Suprapubic skin (tissue), 3 donors: ENCODE results near the gene KRTAP4-3.

Experiments
- EP300 ChIP-seq: sonication (generic); formaldehyde crosslinking; IDR thresholded peaks from one replicate; pipeline ENCODE4 v1.6.1; 2017; ENCODE audit warnings: antibody characterized with exemption
- POLR2A ChIP-seq, 2 donors: fragments of 450-650 bp; IDR thresholded peaks; one replicate each; pipeline ENCODE4 v1.6.1; 2017; ENCODE audit warnings: antibody characterized with exemption in 2 of 2, mild to moderate bottlenecking in 2 of 2, moderate library complexity in 2 of 2
- TF ChIP-seq, protein P1 (sequence below), 2 donors: fragments of 200-600 bp in 1 of 2; fragments of 450-650 bp in 1 of 2; sonication (generic) in 1 of 2; IDR thresholded peaks; one replicate each; pipeline ENCODE4 v1.5.1; 2016 to 2019; ENCODE audit warnings: antibody characterized with exemption in 2 of 2, mild to moderate bottlenecking in 1 of 2, moderate library complexity in 1 of 2

GRCh38 chr17:41186872-41187271, 18.9 kb upstream of the KRTAP4-3 start:
- TF ChIP-seq, protein P1, sequence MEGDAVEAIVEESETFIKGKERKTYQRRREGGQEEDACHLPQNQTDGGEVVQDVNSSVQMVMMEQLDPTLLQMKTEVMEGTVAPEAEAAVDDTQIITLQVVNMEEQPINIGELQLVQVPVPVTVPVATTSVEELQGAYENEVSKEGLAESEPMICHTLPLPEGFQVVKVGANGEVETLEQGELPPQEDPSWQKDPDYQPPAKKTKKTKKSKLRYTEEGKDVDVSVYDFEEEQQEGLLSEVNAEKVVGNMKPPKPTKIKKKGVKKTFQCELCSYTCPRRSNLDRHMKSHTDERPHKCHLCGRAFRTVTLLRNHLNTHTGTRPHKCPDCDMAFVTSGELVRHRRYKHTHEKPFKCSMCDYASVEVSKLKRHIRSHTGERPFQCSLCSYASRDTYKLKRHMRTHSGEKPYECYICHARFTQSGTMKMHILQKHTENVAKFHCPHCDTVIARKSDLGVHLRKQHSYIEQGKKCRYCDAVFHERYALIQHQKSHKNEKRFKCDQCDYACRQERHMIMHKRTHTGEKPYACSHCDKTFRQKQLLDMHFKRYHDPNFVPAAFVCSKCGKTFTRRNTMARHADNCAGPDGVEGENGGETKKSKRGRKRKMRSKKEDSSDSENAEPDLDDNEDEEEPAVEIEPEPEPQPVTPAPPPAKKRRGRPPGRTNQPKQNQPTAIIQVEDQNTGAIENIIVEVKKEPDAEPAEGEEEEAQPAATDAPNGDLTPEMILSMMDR (IDR thresholded peaks at IDR 0.05) = no peak
- TF ChIP-seq EP300 (no peak), POLR2A (IDR thresholded peaks at IDR 0.05) (no peak)
